ENCODE results near the gene IRF5. TPM values are rescaled to one million over a fixed set of nuclear protein-coding genes. Genes with fewer than 3 reads are reported as not detected.

The IRF5 gene
- polyA plus RNA-seq, 1 donor from 2014 or later, result not detected

DNA sequence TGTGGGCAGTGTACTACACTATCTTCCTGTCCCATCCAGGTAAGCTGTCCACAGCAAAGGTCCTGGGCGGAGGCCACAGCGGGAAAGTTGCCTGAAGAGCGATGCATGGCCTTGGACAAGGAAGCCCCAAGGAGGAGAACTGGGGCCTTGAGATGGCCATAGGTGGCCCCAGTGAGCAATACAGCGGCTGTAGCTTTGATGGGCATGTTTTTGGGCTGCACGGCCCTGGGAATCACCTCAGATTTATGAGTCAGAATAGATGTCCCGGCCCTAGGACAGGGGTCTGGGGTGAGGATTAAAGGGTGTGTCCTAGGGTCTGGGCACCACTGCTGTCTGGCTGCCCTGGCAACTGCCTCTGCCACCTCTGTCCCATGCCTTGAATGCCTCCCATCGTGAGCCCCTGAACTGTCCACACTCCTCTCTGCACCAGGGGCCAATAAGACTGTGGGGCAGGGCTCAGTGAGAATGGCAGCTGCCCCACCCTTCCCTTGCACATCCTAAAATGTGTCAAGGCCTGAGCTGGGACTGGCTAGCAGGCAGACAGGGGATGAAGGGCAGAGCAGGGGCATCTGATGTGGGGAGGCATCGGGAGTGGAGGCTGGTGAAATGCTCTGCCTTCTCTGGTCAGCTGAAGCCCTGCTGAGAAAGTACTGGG lies 9.4 kb upstream of the IRF5 start:
- no peaks in the 10 kb centered on the region for H3K79me2 ChIP-seq (replicated peaks; ENCODE audit: insufficient read depth, low read length)
- no peak overlapping the region for H3K4me3 ChIP-seq (ENCODE audit: low read length)
- no peaks in the 10 kb centered on the region for H3K9me2 ChIP-seq (ENCODE audit: insufficient read depth, low read length)
- H3K9ac ChIP-seq (ENCODE audit: low read length), result no peak overlapping the region
- no peak overlapping the region for H3K4me2 ChIP-seq (ENCODE audit: low read length)
- no peaks in the 10 kb centered on the region for H3F3A ChIP-seq (ENCODE audit: insufficient read depth, low read length, poor library complexity, severe bottlenecking)
- no peak overlapping the region for H3K27ac ChIP-seq (ENCODE audit: low read length)
- no peaks in the 10 kb centered on the region for H3K9me3 ChIP-seq (ENCODE audit: low read length)
- H3K36me3 ChIP-seq (ENCODE audit: insufficient read depth, low read length), result no peaks in the 10 kb centered on the region
- H3K27me3 ChIP-seq (ENCODE audit: insufficient read depth, low read depth, low read length), result no peaks in the 10 kb centered on the region
- no peak overlapping the region for H2AFZ ChIP-seq (ENCODE audit: low read depth, low read length)
- TF ChIP-seq, protein P1, sequence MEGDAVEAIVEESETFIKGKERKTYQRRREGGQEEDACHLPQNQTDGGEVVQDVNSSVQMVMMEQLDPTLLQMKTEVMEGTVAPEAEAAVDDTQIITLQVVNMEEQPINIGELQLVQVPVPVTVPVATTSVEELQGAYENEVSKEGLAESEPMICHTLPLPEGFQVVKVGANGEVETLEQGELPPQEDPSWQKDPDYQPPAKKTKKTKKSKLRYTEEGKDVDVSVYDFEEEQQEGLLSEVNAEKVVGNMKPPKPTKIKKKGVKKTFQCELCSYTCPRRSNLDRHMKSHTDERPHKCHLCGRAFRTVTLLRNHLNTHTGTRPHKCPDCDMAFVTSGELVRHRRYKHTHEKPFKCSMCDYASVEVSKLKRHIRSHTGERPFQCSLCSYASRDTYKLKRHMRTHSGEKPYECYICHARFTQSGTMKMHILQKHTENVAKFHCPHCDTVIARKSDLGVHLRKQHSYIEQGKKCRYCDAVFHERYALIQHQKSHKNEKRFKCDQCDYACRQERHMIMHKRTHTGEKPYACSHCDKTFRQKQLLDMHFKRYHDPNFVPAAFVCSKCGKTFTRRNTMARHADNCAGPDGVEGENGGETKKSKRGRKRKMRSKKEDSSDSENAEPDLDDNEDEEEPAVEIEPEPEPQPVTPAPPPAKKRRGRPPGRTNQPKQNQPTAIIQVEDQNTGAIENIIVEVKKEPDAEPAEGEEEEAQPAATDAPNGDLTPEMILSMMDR (IDR thresholded peaks at IDR 0.05; ENCODE audit: poor library complexity, severe bottlenecking), result no peak
- TF ChIP-seq MXI1 (conservative IDR thresholded peaks at IDR 0.05; ENCODE audit: poor library complexity, severe bottlenecking) (no peak), RAD21 (conservative IDR thresholded peaks at IDR 0.05) (no peak), EZH2 (IDR thresholded peaks at IDR 0.05; ENCODE audit: borderline replicate concordance, insufficient read depth, low read length, poor library complexity, severe bottlenecking) (no peak), TAF1 (IDR thresholded peaks at IDR 0.05; ENCODE audit: low read depth) (no peak), SMC3 (conservative IDR thresholded peaks at IDR 0.05; ENCODE audit: poor library complexity) (no peak), POLR2AphosphoS5 (IDR thresholded peaks at IDR 0.05) (no peak), EP300 (conservative IDR thresholded peaks at IDR 0.05; ENCODE audit: poor library complexity, severe bottlenecking) (no peak)
- TF ChIP-seq, protein P2, sequence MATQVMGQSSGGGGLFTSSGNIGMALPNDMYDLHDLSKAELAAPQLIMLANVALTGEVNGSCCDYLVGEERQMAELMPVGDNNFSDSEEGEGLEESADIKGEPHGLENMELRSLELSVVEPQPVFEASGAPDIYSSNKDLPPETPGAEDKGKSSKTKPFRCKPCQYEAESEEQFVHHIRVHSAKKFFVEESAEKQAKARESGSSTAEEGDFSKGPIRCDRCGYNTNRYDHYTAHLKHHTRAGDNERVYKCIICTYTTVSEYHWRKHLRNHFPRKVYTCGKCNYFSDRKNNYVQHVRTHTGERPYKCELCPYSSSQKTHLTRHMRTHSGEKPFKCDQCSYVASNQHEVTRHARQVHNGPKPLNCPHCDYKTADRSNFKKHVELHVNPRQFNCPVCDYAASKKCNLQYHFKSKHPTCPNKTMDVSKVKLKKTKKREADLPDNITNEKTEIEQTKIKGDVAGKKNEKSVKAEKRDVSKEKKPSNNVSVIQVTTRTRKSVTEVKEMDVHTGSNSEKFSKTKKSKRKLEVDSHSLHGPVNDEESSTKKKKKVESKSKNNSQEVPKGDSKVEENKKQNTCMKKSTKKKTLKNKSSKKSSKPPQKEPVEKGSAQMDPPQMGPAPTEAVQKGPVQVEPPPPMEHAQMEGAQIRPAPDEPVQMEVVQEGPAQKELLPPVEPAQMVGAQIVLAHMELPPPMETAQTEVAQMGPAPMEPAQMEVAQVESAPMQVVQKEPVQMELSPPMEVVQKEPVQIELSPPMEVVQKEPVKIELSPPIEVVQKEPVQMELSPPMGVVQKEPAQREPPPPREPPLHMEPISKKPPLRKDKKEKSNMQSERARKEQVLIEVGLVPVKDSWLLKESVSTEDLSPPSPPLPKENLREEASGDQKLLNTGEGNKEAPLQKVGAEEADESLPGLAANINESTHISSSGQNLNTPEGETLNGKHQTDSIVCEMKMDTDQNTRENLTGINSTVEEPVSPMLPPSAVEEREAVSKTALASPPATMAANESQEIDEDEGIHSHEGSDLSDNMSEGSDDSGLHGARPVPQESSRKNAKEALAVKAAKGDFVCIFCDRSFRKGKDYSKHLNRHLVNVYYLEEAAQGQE (IDR thresholded peaks at IDR 0.05; ENCODE audit: borderline replicate concordance), result no peak
- H4K20me1 ChIP-seq (ENCODE audit: insufficient read depth), result no peaks in the 10 kb centered on the region

DNA sequence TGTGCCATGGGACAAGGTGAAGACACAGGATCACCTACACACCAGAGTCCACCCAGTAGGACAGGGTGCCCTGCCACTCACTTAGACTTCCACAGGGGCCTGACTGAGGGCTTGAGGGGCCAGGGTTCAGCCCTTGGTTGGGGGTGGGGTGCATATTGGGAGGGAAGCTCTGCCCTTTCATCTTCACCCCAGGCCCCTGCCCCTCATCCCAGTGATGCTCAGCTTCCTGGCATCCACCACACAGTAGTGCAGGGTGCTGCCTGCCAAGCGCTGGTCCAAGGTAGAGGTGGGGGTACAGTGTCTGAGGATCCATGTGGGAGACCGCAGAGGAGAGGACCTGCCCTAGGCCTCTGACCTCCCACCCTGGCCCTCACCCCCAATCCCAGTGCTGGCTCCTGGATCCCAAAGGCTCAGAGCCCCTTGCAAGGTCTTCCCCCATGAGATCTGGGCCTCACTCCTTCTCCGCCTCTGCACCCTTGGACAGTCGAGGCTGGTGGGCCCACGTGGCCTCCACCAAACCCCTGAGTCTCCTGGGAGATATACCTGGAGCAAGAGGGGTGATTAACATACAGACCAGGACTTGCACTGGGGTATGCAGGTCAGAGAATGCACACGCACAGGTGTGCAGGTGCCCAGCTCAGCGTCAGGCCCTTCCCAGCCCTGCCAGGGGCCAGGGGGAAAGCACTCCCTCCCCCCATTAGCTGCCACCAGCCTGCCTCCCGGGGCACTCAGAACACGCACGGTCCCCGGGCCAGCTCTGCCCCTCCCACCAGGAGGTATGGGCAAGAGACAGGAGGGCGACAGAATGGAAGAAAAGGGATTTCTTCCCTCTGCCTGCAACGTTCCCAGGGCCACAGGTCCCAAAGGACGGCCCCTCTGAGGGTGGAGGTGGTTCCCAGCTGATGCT lies 8.6 kb upstream of the IRF5 start:
- H3F3A ChIP-seq (ENCODE audit: insufficient read depth, low read length, poor library complexity, severe bottlenecking), result no peaks in the 10 kb centered on the region
- no peak overlapping the region for H3K27ac ChIP-seq (ENCODE audit: low read length)
- no peaks in the 10 kb centered on the region for H3K9me3 ChIP-seq (ENCODE audit: low read length)
- no peaks in the 10 kb centered on the region for H3K27me3 ChIP-seq (ENCODE audit: insufficient read depth, low read depth, low read length)
- H3K9ac ChIP-seq (ENCODE audit: low read length), result no peak overlapping the region
- H3K4me3 ChIP-seq (ENCODE audit: low read length), result no peak overlapping the region
- no peak overlapping the region for H3K4me2 ChIP-seq (ENCODE audit: low read length)
- H3K79me2 ChIP-seq (replicated peaks; ENCODE audit: insufficient read depth, low read length), result no peaks in the 10 kb centered on the region
- TF ChIP-seq SMC3 (conservative IDR thresholded peaks at IDR 0.05; ENCODE audit: poor library complexity) (no peak), EP300 (conservative IDR thresholded peaks at IDR 0.05; ENCODE audit: poor library complexity, severe bottlenecking) (no peak), TAF1 (IDR thresholded peaks at IDR 0.05; ENCODE audit: low read depth) (no peak), POLR2AphosphoS5 (IDR thresholded peaks at IDR 0.05) (no peak), EZH2 (IDR thresholded peaks at IDR 0.05; ENCODE audit: borderline replicate concordance, insufficient read depth, low read length, poor library complexity, severe bottlenecking) (no peak), RAD21 (conservative IDR thresholded peaks at IDR 0.05) (no peak), MXI1 (conservative IDR thresholded peaks at IDR 0.05; ENCODE audit: poor library complexity, severe bottlenecking) (no peak)
- TF ChIP-seq, protein P1 (IDR thresholded peaks at IDR 0.05; ENCODE audit: poor library complexity, severe bottlenecking), result no peak
- TF ChIP-seq, protein P2 (IDR thresholded peaks at IDR 0.05; ENCODE audit: borderline replicate concordance), result no peak
- no peaks in the 10 kb centered on the region for H4K20me1 ChIP-seq (ENCODE audit: insufficient read depth)
- H3K9me2 ChIP-seq (ENCODE audit: insufficient read depth, low read length), result no peaks in the 10 kb centered on the region
- H2AFZ ChIP-seq (ENCODE audit: low read depth, low read length), result no peak overlapping the region
- H3K36me3 ChIP-seq (ENCODE audit: insufficient read depth, low read length), result no peaks in the 10 kb centered on the region

All from neural cell (in vitro differentiated cells).